Endothelial cell of umbilical vein (primary cell): ENCODE measurements around the gene OGFOD2. TPM values are rescaled to one million over a fixed set of nuclear protein-coding genes. Genes with fewer than 3 reads are reported as not detected.

Experiments
- BruUV-seq: library from RNA; stranded (reverse); fragments of 400-500 nt; replicated peaks from 2 replicates; lab custom pipeline; 2021; lab: Mats Ljungman, UMichigan
- CTCF ChIA-PET: fragments of 300-600, 350-600 bp; sonication (Branson Sonifier 250); formaldehyde crosslinking; loops from one replicate; lab custom pipeline; 2021; ENCODE audit warnings: antibody characterized with exemption, inconsistent platforms; lab: Charles Lee
- POLR2A ChIA-PET: fragments of 300-600, 350-600 bp; sonication (Branson Sonifier 250); formaldehyde crosslinking; loops from one replicate; lab custom pipeline; 2021; ENCODE audit warnings: antibody characterized with exemption, inconsistent platforms; lab: Charles Lee
- DNase-seq: peaks from one replicate; pipeline ENCODE4 v3.0.0-alpha.2; 2011; ENCODE audit warnings: low read depth, low spot score
- FAIRE-seq: peaks from 2 replicates; lab custom pipeline; 2011; peaks lifted over from hg19 to GRCh38; lab: Jason Lieb, UNC
- H2AFZ ChIP-seq: 2 replicates; pipeline ENCODE4 v1.6.0; 2012; ENCODE audit warnings: low read depth, low read length, control low read depth, inconsistent platforms
- H3K27ac ChIP-seq: 2 replicates; pipeline ENCODE4 v1.5.1; 2011; ENCODE audit warnings: low read depth, mild to moderate bottlenecking, control low read depth, low read length, moderate library complexity; ENCODE audit not compliant: insufficient read depth
- H3K27me3 ChIP-seq, 2 experiments: 2 replicates each; pipeline versions ENCODE4 v1.6.0 to v1.6.1; 2011; ENCODE audit warnings: low read length in 2 of 2, mixed read lengths in 1 of 2; ENCODE audit not compliant: control insufficient read depth in 2 of 2, insufficient read depth in 2 of 2
- H3K36me3 ChIP-seq, 2 experiments: 2 replicates in 1 of 2; 3 replicates in 1 of 2; pipeline ENCODE4 v1.5.1; 2011; ENCODE audit warnings: low read length in 2 of 2, mild to moderate bottlenecking in 1 of 2, moderate library complexity in 1 of 2; ENCODE audit not compliant: control insufficient read depth in 2 of 2, insufficient read depth in 2 of 2; ENCODE audit errors: extremely low read depth in 1 of 2
- H3K4me1 ChIP-seq: 3 replicates; pipeline ENCODE4 v1.5.1; 2011; ENCODE audit warnings: mild to moderate bottlenecking, low read length; ENCODE audit not compliant: control insufficient read depth, insufficient read depth; ENCODE audit errors: extremely low read depth
- H3K4me2 ChIP-seq: 2 replicates; pipeline ENCODE4 v1.6.1; 2011; ENCODE audit warnings: low read length, control low read depth, mixed read lengths; ENCODE audit not compliant: insufficient read depth
- H3K4me3 ChIP-seq, 3 experiments: fragments of 200-600 bp in 1 of 3; sonication (generic), shearing (Covaris generic) in 1 of 3; replicated peaks in 1 of 3; 2 replicates each; pipeline ENCODE4 v1.5.1; 2011 to 2016; ENCODE audit warnings: control low read depth in 3 of 3, low read length in 3 of 3, mild to moderate bottlenecking in 2 of 3, inconsistent platforms in 1 of 3, low read depth in 1 of 3, moderate library complexity in 1 of 3; ENCODE audit not compliant: insufficient read depth in 1 of 3
- H3K79me2 ChIP-seq: 2 replicates; pipeline ENCODE4 v1.6.0; 2012; ENCODE audit warnings: low read length, inconsistent platforms; ENCODE audit not compliant: control insufficient read depth, insufficient read depth
- H3K9ac ChIP-seq: replicated peaks from 2 replicates; pipeline ENCODE3; 2011; ENCODE audit warnings: low read length, control low read depth; ENCODE audit not compliant: insufficient read depth; ENCODE audit errors: extremely low read depth
- H3K9me1 ChIP-seq: replicated peaks from 3 replicates; pipeline ENCODE4 v1.6.0; 2011; ENCODE audit warnings: mild to moderate bottlenecking, low read length; ENCODE audit not compliant: control insufficient read depth, insufficient read depth; ENCODE audit errors: extremely low read depth
- H3K9me3 ChIP-seq: replicated peaks from 2 replicates; pipeline ENCODE4 v1.5.1; 2012; ENCODE audit warnings: low read length, inconsistent platforms; ENCODE audit not compliant: control insufficient read depth, insufficient read depth
- H4K20me1 ChIP-seq: replicated peaks from 2 replicates; pipeline ENCODE3; 2011; ENCODE audit warnings: mild to moderate bottlenecking, low read length; ENCODE audit not compliant: control insufficient read depth, insufficient read depth; ENCODE audit errors: extremely low read depth
- EZH2 ChIP-seq: IDR thresholded peaks from 2 replicates; pipeline ENCODE4 v1.6.1; 2012; ENCODE audit warnings: borderline replicate concordance, low read depth, mild to moderate bottlenecking, moderate library complexity, low read length, inconsistent platforms; ENCODE audit not compliant: severe bottlenecking
- FOS ChIP-seq: IDR thresholded peaks from 2 replicates; pipeline ENCODE4 v1.6.1; 2011; ENCODE audit warnings: mild to moderate bottlenecking, low read length, moderate library complexity, borderline replicate concordance; ENCODE audit not compliant: insufficient read depth
- GATA2 ChIP-seq: IDR thresholded peaks from 2 replicates; pipeline ENCODE4 v1.7.0; 2011; ENCODE audit warnings: low read depth, mild to moderate bottlenecking, moderate library complexity, mixed read lengths, low read length; ENCODE audit not compliant: insufficient read length, insufficient read depth
- JUN ChIP-seq: IDR thresholded peaks from 2 replicates; pipeline ENCODE4 v1.6.1; 2011; ENCODE audit warnings: borderline replicate concordance, low read depth; ENCODE audit not compliant: insufficient read length, insufficient read depth
- MYC ChIP-seq: IDR thresholded peaks from one replicate; pipeline ENCODE4 v1.6.1; 2011; ENCODE audit warnings: mild to moderate bottlenecking, low read depth, low read length
- POLR2A ChIP-seq: IDR thresholded peaks from 2 replicates; pipeline ENCODE4 v1.6.1; 2012; ENCODE audit warnings: low read depth, mild to moderate bottlenecking, control low read depth, low read length
- POLR2AphosphoS5 ChIP-seq: IDR thresholded peaks from 2 replicates; pipeline ENCODE4 v1.6.1; 2012; ENCODE audit warnings: low read depth, mild to moderate bottlenecking, control low read depth, low read length, moderate library complexity; ENCODE audit not compliant: insufficient read depth
- dilution Hi-C: fragments of 300-500 bp; cut with MboI; formaldehyde crosslinking; loops from one replicate; pipeline ENCODE4 v1.15.0; 2019; ENCODE audit warnings: low sequenced_read_pairs; ENCODE audit not compliant: extremely low pct_ligation_motif_present
- intact Hi-C: fragments of 100-400 bp; cut with micrococcal nuclease; formaldehyde crosslinking; loops from one replicate; pipeline ENCODE4 v1.10.0; 2022
- polyA plus RNA-seq, 4 experiments: library from polyadenylated mRNA; depleted of rRNA in 3 of 4; stranded (reverse) in 3 of 4; unstranded in 1 of 4; fragments of >200 nt; gene quantifications; 2 replicates each; pipeline versions ENCODE4 v1.2.1 to v1.2.3, GENCODE V29; 2011 to 2012; ENCODE audit warnings: missing spikeins in 1 of 4
- total RNA-seq: library from RNA; stranded (reverse); gene quantifications from 2 replicates; pipeline ENCODE4 v1.2.3, GENCODE V29; 2021
- TF ChIP-seq, protein P1 (sequence below): IDR thresholded peaks from 2 replicates; pipeline ENCODE4 v1.6.1; 2011; ENCODE audit not compliant: insufficient read depth, insufficient read length
- TF ChIP-seq, protein P2 (sequence below), 2 donors: IDR thresholded peaks; 1 replicate in 1 of 2; 2 replicates in 1 of 2; pipeline ENCODE4 v1.5.1; 2011; ENCODE audit warnings: low read length in 2 of 2, mild to moderate bottlenecking in 2 of 2, moderate library complexity in 2 of 2, control low read depth in 1 of 2, inconsistent platforms in 1 of 2, low read depth in 1 of 2; ENCODE audit not compliant: insufficient read depth in 1 of 2; ENCODE audit errors: extremely low read depth in 1 of 2

OGFOD2 gene
- total and polyA plus RNA-seq, 2 donors (not counting 3 experiments of a cell fraction or from before 2014, with no cell fraction given), result 16.8 to 24.1 TPM

DNA sequence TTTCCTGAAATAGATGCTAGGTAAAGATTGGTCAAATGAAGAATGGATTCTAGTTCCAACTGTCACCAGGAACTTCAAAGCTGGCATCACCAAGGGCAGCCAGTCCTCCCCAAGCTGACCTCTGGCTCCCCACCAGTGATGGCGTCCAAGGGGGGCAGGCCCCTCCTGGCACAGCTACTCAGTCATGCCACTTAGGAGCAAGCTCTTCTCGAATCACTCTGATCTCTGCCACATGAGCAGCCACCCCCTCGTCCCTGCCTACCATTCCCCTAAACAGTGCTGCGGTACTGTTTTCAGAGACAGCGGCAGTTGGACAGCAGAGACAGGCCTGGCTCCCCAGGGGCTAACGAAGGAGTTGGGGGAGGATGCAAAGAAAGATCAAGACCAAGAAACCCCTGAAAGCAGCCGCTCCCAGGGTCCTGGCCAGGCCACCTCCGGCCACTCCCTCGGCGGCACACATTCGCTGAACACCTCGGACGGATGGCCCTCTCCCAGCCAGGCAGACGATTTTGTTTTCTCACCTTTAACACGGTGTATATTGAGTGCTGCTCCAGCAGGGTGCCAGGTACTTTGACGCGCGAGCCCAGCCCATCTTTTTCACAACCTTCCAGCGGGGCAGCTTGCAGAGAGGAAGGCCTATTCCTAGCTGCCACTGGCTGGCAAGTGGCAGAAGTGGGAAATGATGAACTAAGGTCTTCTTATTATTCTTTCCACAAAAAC is 52.8 kb downstream of the OGFOD2 start:
- no peak overlapping the region for H3K27ac ChIP-seq
- H3K9me3 ChIP-seq, result no peaks in the 10 kb centered on the region
- DNase-seq (no peak), FAIRE-seq (no peak)
- no peaks in the 10 kb centered on the region for H3K9me1 ChIP-seq
- H3K27me3 ChIP-seq, result no peaks in the 10 kb centered on the region
- dilution Hi-C loops, result no loop called here
- no TSS peak for BruUV-seq
- H3K4me1 ChIP-seq, result peaks cover 3% of the 10 kb centered on the region
- H3K4me3 ChIP-seq, result no peak overlapping the region
- no peaks in the 10 kb centered on the region for H3K79me2 ChIP-seq
- H2AFZ ChIP-seq, result no peak overlapping the region
- POLR2A ChIA-PET, result no interaction called here
- no peaks in the 10 kb centered on the region for H4K20me1 ChIP-seq
- CTCF ChIA-PET, result interaction anchor here (1.0 to 1.6 kb wide), 2 partner anchors 15 to 234 kb away, joined by 3 to 5 read pairs; no protein-coding TSS in a partner anchor
- TF ChIP-seq, protein P1, sequence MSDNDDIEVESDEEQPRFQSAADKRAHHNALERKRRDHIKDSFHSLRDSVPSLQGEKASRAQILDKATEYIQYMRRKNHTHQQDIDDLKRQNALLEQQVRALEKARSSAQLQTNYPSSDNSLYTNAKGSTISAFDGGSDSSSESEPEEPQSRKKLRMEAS, result no peak
- TF ChIP-seq POLR2A, result no peak
- TF ChIP-seq JUN, result no peak
- no peak for TF ChIP-seq EZH2
- no peak for TF ChIP-seq MYC
- TF ChIP-seq FOS, result no peak
- TF ChIP-seq GATA2, result no peak
- no peak overlapping the region for H3K4me2 ChIP-seq
- no peaks in the 10 kb centered on the region for H3K36me3 ChIP-seq
- H3K9ac ChIP-seq, result no peak overlapping the region
- intact Hi-C loops, result no loop called here

DNA sequence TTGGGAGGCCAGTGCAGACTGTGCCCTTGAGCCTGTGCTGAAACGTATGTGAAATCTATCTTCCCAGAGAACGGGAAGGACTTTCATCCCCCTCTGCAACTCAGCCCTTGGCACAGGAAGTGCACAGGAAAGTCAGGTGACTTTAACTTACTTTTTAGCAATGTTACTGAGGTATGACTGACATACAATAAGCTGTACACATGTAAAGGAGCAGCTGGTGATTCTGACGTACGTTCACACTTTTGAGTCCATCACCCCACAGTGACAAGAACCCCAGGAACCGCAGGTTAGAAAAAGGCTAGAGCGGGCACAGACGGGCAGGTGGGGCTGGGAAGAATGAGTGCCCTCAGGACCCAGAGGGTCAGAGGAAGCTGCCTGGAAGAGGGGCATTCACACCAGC is 53.4 kb downstream of the OGFOD2 start:
- no peaks in the 10 kb centered on the region for H3K79me2 ChIP-seq
- no TSS peak for BruUV-seq
- FAIRE-seq, result no peak
- no peak overlapping the region for H3K27ac ChIP-seq
- H2AFZ ChIP-seq, result no peak overlapping the region
- no peak overlapping the region for H3K4me3 ChIP-seq
- DNase-seq, result no peak
- H4K20me1 ChIP-seq, result no peaks in the 10 kb centered on the region
- ChIA-PET CTCF (interaction anchor here (0.7 kb wide), 1 partner anchor 15 kb away, joined by 3 read pairs; no protein-coding TSS in a partner anchor), POLR2A (no interaction called here)
- H3K9me1 ChIP-seq, result no peaks in the 10 kb centered on the region
- H3K27me3 ChIP-seq, result no peaks in the 10 kb centered on the region
- intact Hi-C loops, result no loop called here
- no peak overlapping the region for H3K4me2 ChIP-seq
- H3K36me3 ChIP-seq, result no peaks in the 10 kb centered on the region
- no peak overlapping the region for H3K9ac ChIP-seq
- peaks cover 3% of the 10 kb centered on the region for H3K4me1 ChIP-seq
- dilution Hi-C loops, result no loop called here
- H3K9me3 ChIP-seq, result no peaks in the 10 kb centered on the region
- TF ChIP-seq EZH2 (no peak), POLR2AphosphoS5 (no peak), GATA2 (no peak), JUN (no peak), MYC (no peak), POLR2A (no peak), FOS (no peak)
- TF ChIP-seq, protein P1, result no peak
- TF ChIP-seq, protein P2, sequence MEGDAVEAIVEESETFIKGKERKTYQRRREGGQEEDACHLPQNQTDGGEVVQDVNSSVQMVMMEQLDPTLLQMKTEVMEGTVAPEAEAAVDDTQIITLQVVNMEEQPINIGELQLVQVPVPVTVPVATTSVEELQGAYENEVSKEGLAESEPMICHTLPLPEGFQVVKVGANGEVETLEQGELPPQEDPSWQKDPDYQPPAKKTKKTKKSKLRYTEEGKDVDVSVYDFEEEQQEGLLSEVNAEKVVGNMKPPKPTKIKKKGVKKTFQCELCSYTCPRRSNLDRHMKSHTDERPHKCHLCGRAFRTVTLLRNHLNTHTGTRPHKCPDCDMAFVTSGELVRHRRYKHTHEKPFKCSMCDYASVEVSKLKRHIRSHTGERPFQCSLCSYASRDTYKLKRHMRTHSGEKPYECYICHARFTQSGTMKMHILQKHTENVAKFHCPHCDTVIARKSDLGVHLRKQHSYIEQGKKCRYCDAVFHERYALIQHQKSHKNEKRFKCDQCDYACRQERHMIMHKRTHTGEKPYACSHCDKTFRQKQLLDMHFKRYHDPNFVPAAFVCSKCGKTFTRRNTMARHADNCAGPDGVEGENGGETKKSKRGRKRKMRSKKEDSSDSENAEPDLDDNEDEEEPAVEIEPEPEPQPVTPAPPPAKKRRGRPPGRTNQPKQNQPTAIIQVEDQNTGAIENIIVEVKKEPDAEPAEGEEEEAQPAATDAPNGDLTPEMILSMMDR (IDR thresholded peaks at IDR 0.05; ENCODE audit: extremely low read depth in 1 of 2, insufficient read depth in 1 of 2, low read depth in 1 of 2, low read length in 2 of 2), result no peak
